IPS DF 19.7 (cell line): ENCODE data around the gene ARPC4.

Experiments used
- DNase-seq: peaks from one replicate; pipeline ENCODE4 v3.0.0-alpha.2; 2013; ENCODE audit warnings: low read depth, low spot score

ARPC4 gene

GRCh38 chr3:9855594-9855993 is 62.7 kb downstream of the ARPC4 start:
- no peak for DNase-seq
